HG02642 (cell line): Measurements from ENCODE around the gene WDFY4.

Experiments used
- ATAC-seq: cut with Tn5 transposase; IDR thresholded peaks from one replicate; pipeline ENCODE4 v1.9.1; 2021; ENCODE audit warnings: mild to moderate bottlenecking; ENCODE audit not compliant: unreplicated experiment, poor library complexity

WDFY4 gene

GRCh38 chr10:48836605-48837004 lies 151.9 kb downstream of the WDFY4 start:
- ATAC-seq = no peak

GRCh38 chr10:48838834-48839233 lies 154.2 kb downstream of the WDFY4 start:
- no peak for ATAC-seq

GRCh38 chr10:48839809-48840679 lies 155.4 kb downstream of the WDFY4 start:
- no peak for ATAC-seq

- ATAC-seq = no peak
These were observed 157.6 kb downstream of the WDFY4 start for GRCh38 chr10:48842231-48842630.

- ATAC-seq = no peak
These were observed 158.5 kb downstream of the WDFY4 start for GRCh38 chr10:48843198-48843597.

GRCh38 chr10:48844616-48845015 lies 159.9 kb downstream of the WDFY4 start:
- no peak for ATAC-seq

- no peak for ATAC-seq
These were observed 160.8 kb downstream of the WDFY4 start for GRCh38 chr10:48845512-48845911.

- ATAC-seq = no peak
These were observed 163.0 kb downstream of the WDFY4 start for GRCh38 chr10:48847691-48848090.

GRCh38 chr10:48856855-48857254 lies 172.2 kb downstream of the WDFY4 start:
- no peak for ATAC-seq

GRCh38 chr10:48872234-48872633 lies 187.6 kb downstream of the WDFY4 start:
- no peak for ATAC-seq

- no peak for ATAC-seq
These were observed 193.4 kb downstream of the WDFY4 start for GRCh38 chr10:48878091-48878490.

GRCh38 chr10:48879451-48879850 lies 194.8 kb downstream of the WDFY4 start:
- no peak for ATAC-seq

- ATAC-seq = no peak
These were observed 195.5 kb downstream of the WDFY4 start for GRCh38 chr10:48880016-48880705.

GRCh38 chr10:48881937-48882336 lies 197.3 kb downstream of the WDFY4 start:
- no peak for ATAC-seq

- ATAC-seq = no peak
These were observed 198.2 kb downstream of the WDFY4 start for GRCh38 chr10:48882881-48883280.

GRCh38 chr10:48883701-48884100 lies 199.0 kb downstream of the WDFY4 start:
- ATAC-seq = no peak

GRCh38 chr10:48884179-48885045 lies 199.7 kb downstream of the WDFY4 start:
- no peak for ATAC-seq

GRCh38 chr10:48885376-48885775 lies 200.7 kb downstream of the WDFY4 start:
- no peak for ATAC-seq

GRCh38 chr10:48887982-48888381 lies 203.3 kb downstream of the WDFY4 start:
- no peak for ATAC-seq

GRCh38 chr10:48890888-48891850 lies 206.5 kb downstream of the WDFY4 start:
- no peak for ATAC-seq
